GM13976 (cell line): ENCODE results near the gene H19.

ENCODE experiments used
- DNase-seq: peaks from one replicate; pipeline ENCODE4 v3.0.0; 2012; ENCODE audit warnings: low spot score
- CTCF ChIP-seq: IDR thresholded peaks from 2 replicates; pipeline ENCODE4 v1.5.1; 2012; ENCODE audit warnings: borderline replicate concordance, mild to moderate bottlenecking; ENCODE audit not compliant: insufficient read depth; ENCODE audit errors: extremely low read depth, missing control alignments, control extremely low read depth
- in situ Hi-C: fragments of 300-500 bp; cut with MboI; formaldehyde crosslinking; loops from one replicate; pipeline ENCODE4 v1.12.0; 2022; ENCODE audit warnings: low sequenced_read_pairs, mixed read lengths, inconsistent platforms; ENCODE audit not compliant: unreplicated experiment

Gene H19

DNA sequence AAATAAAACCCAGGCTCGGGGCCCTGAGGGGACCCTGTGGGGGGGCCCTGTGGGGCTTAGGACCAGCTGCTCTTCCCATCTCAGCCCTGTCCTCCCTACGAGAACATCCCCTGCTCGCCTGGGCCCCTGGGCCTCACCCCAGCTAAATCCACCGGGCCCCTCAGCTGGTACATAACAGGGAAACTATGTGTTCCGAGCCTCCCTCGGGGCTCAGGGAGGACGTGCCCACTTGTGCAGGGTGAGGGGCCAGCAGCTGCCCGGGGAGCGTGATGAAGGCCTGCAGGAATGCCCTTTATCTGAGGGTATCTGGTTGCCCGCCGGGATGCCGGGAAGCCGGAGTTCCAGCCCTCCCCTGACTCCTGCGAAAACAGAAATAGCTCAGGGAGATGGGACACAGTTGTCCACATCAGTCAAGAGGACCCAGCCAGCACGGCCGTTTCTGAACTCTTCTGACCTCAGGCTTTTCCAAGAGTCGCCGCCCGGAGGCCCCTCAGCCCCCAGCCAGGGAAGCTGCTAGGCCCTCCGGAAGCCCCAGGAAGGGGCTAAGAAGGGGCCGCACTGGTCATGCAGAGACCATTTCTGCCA lies 29.9 kb downstream of the H19 start:
- no peak for DNase-seq
- TF ChIP-seq CTCF = no peak
- in situ Hi-C loops = no loop called here

GRCh38 chr11:1966531-1966930 lies 31.1 kb downstream of the H19 start:
- DNase-seq = no peak
- TF ChIP-seq CTCF = no peak
- in situ Hi-C loops = no loop called here

DNA sequence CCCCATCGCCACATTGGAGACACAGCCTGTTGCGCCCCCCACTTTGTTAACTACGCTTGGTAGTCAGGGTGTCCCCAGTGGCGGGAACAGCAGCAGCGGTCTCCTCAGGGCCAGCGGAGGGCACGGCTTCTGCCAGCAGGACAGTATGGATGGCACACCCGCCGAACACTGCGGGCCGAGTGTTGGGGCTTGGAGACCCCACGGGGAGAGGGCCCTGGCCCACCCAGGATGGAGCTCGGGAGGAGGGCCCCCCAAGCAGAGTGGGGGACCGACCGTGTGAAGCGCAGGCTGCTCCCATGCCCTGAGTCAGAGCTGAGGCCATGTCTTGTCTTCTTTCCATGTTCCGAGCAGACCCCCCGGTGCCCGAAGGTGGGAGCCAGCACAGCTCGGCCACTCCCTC lies 32.7 kb downstream of the H19 start:
- no peak for DNase-seq
- no peak for TF ChIP-seq CTCF
- in situ Hi-C loops = no loop called here

- in situ Hi-C loops = no loop called here
- no peak for TF ChIP-seq CTCF
- no peak for DNase-seq
Observed at GRCh38 chr11:1964348-1964747, 33.3 kb downstream of the H19 start.

DNA sequence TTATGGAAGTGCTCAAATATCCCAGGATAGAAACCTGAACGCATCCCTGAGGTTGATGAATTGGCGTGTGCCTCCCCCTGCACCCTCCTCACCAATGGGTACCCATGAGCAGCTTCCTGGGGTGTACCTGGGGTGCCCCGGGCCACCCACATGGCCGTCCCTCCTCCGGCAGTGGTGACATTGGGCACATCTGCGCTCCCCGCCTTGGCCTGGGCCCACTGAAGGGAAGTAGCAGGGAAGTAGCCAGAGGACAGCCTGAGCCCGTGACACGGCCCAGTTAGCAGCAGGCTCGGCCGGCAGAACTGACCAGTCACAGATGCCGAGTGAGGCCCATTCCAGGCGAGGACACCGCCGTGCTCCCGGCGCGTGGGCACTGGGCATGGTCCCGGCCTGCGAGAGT lies 33.8 kb downstream of the H19 start:
- no peak for TF ChIP-seq CTCF
- in situ Hi-C loops = no loop called here
- DNase-seq = no peak

GRCh38 chr11:1959786-1960185 lies 37.9 kb downstream of the H19 start:
- no peak for DNase-seq
- in situ Hi-C loops = no loop called here
- TF ChIP-seq CTCF = no peak

DNA sequence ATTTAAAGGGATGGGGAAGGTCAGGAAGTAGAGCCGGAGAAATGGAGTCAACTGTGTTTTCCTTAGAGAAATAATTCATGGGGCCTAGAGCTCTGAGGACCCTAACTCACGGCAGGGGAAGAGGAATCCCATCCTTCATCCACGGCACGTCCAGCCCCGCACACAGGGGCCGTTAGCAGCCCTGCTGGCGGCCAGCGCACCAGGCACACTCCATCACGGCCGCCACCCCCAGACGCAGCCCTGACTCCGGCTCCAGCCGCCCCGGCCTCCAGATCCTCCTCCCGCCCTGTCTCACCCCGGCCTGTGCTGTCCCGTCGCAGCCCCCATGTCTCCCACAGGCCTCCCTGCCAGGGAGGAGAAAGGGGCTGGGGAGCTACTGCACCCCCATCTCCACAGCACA lies 39.3 kb downstream of the H19 start:
- no peak for DNase-seq
- in situ Hi-C loops = no loop called here
- no peak for TF ChIP-seq CTCF
